ENCODE data around the gene PLK2.

GRCh38 chr5:58499941-58500340 lies 40.1 kb upstream of the PLK2 start:
- TF ChIP-seq ZNF2 (tag by site-specific recombination; IDR thresholded peaks at IDR 0.05) (no peak), CTCF (tag by site-specific recombination; IDR thresholded peaks at IDR 0.05) (no peak), ZNF747 (tag by site-specific recombination; IDR thresholded peaks at IDR 0.05) (no peak), ZSCAN18 (tag by site-specific recombination; IDR thresholded peaks at IDR 0.05) (no peak), YY1 (tag by site-specific recombination; IDR thresholded peaks at IDR 0.05) (no peak), ZSCAN5A (tag by site-specific recombination; IDR thresholded peaks at IDR 0.05) (no peak), ZBTB49 (tag by site-specific recombination; IDR thresholded peaks at IDR 0.05; ENCODE audit: low read depth) (no peak), ZNF501 (tag by site-specific recombination; IDR thresholded peaks at IDR 0.05) (no peak), ZBTB20 (tag by site-specific recombination; IDR thresholded peaks at IDR 0.05) (no peak), SP7 (tag by site-specific recombination; IDR thresholded peaks at IDR 0.05) (no peak), ZNF274 (IDR thresholded peaks at IDR 0.05; ENCODE audit: low read length) (no peak), ZNF274 (tag by site-specific recombination; IDR thresholded peaks at IDR 0.05; ENCODE audit: borderline replicate concordance) (no peak), TCF7L2 (IDR thresholded peaks at IDR 0.05; ENCODE audit: borderline replicate concordance, low read depth, low read length) (no peak), ZNF350 (tag by site-specific recombination; IDR thresholded peaks at IDR 0.05) (no peak)

Data from HEK293 (cell line).